22Rv1 (cell line): Measurements from ENCODE around the gene CDK14.

Experiments
- ZFX ChIP-seq: fragments of 450-650 bp; IDR thresholded peaks from 2 replicates; pipeline ENCODE4 v1.6.1; 2017; ENCODE audit warnings: antibody characterized with exemption, borderline replicate concordance
- TF ChIP-seq, protein P1 (sequence below): fragments of 450-650 bp; IDR thresholded peaks from 2 replicates; pipeline ENCODE4 v1.5.1; 2017; ENCODE audit warnings: mild to moderate bottlenecking

DNA sequence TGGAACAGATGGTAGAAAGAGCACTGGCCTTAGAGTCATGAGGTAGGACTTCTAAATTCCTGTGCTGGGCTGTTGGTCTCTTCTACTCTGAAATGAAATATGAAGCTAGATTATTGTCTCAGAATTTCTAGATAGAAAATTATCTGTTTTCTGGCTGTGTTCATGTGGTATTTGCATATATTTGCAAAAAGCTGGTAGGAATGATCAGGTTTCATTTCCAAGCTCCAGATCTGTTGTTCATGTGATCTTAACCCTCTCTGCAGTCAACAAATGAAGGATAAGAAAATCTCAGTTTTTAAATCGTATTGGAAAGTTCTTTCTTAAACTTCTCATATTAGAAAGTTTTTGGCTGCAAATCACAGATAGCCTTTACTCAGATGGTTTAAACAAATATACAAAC is 248.3 kb downstream of the CDK14 start:
- TF ChIP-seq, protein P1, sequence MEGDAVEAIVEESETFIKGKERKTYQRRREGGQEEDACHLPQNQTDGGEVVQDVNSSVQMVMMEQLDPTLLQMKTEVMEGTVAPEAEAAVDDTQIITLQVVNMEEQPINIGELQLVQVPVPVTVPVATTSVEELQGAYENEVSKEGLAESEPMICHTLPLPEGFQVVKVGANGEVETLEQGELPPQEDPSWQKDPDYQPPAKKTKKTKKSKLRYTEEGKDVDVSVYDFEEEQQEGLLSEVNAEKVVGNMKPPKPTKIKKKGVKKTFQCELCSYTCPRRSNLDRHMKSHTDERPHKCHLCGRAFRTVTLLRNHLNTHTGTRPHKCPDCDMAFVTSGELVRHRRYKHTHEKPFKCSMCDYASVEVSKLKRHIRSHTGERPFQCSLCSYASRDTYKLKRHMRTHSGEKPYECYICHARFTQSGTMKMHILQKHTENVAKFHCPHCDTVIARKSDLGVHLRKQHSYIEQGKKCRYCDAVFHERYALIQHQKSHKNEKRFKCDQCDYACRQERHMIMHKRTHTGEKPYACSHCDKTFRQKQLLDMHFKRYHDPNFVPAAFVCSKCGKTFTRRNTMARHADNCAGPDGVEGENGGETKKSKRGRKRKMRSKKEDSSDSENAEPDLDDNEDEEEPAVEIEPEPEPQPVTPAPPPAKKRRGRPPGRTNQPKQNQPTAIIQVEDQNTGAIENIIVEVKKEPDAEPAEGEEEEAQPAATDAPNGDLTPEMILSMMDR, result no peak
- no peak for TF ChIP-seq ZFX
